Stimulated activated CD8-positive, alpha-beta memory T cell treated with anti-CD3 and anti-CD28 coated beads, Interleukin-12 subunit alpha, Interleukin-12 subunit beta, amount 100 ng/mL, for 1 hour (primary cell): ENCODE results near the gene NUMA1.

Source experiments
- DNase-seq: peaks from one replicate; pipeline ENCODE4 v3.0.0-alpha.2; 2020; ENCODE audit warnings: low read depth

The NUMA1 gene

DNA sequence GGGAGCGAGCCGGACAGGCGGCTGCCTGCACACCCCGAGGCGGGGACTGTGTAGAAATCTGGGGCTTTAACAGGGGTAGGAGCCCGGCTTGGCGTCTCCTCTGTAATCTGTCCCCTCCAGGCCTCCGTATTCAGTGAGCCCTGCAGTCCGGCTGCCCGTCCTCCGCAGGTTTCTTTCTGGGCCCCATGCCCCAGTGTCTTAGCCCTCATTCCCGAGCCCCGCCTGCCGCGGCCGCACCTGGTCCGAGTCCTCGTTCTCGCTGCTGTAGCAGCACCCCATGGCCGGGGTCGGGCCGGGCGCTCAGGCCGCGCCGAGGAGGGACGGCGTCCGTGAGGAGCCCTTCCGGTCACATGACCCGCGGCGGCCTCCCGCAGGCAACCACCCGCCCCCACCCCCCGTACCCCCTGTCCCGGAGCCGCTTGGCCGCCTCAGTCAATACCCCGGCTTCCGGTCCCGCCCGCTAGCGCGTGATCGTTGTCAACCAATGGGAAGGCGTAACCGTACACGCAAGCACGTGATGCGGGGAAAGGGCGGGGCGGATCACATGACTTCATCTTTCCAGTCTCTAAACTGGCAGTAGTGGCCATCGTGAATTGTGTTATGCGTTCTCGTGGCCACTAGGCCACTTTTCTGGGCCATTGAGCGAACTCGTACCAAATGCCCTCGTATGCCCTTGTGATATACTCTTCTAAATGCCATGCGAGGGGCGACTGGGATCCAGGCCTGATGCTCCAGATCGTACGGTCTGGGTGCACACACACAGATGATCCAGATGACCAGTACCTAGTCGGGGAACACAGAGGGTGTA lies 22.8 kb upstream of the NUMA1 start, which contains the start of gene LAMTOR1:
Gene LAMTOR1, minus strand, starts transcription at position 352 of the 808 bp plus-strand sequence. Its CDS starts 73 bp downstream, at position 279.
- peak; percentile 98 for DNase-seq

DNA sequence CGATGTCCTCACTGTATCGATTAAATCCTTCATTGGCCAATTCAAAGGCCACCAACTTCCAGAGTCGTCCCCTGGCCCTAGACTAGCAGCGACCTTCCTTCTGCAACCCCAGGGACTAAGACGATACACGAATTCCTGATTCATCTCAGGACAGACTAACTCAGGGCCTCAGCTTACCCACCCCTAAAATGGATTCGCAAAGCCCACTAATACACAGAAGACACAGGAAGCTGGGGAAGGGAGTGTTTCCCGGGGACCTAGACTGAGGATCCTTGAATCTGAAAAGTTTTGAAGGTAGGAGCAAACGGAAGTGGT lies 22.2 kb upstream of the NUMA1 start:
- no peak for DNase-seq

DNA sequence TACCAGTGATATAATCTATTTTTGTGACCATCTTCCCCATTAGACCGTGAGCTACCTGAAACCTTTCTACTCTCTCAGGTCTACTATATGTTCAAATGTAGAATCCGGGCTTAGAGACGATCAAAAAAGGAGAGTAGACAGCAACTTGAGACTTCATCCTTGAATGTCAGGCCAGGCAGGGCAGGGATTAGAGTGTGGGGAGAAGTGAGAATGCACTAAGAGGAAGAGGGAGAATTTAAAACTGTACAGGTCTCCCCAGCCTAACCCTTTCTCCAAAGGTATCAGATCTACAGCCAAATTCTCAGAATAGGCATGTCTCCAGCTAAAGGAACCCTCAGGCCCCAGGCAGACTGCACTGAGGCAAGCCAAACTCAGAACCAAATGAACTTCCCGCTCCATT lies 21.8 kb upstream of the NUMA1 start:
- DNase-seq, result no peak

DNA sequence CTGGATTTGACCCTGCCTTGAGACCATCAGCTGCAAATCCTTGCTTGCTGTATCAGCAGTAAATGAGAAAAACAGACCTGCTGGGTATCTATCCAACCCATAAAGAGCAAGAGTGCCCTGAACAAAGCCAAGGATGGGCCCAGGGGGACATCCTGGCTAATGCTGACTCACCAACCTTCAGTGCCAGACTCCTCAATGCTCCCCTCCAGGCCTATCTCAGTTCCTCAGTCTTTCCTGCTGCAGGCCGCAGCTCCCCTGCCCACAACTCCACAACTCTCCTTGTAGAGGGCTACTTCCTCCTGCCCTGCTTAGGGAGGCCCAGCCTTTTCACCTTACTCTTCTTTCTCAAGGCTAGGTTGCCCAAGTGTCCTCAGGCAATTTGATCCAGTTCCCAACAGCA lies 20.1 kb upstream of the NUMA1 start:
- DNase-seq, result no peak

DNA sequence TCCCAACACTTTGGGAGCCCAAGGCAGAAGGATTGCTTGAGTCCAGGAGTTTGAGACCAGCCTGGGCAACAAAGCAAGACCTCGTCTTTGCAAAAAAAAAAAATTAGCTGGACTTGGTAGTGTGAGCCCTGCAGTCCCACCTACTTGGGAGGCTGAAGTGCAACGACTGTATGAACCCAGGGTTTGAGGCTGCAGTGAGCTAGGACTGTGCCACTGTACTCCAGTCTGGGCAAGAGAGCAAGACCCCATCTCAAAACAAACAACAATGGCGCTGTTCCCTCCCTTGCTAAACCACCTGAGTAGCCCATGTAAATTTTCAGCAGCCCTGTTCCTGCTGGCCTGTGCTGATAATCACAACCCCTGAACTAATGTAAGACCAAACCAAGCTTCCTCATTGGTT lies 19.7 kb upstream of the NUMA1 start:
- no peak for DNase-seq

DNA sequence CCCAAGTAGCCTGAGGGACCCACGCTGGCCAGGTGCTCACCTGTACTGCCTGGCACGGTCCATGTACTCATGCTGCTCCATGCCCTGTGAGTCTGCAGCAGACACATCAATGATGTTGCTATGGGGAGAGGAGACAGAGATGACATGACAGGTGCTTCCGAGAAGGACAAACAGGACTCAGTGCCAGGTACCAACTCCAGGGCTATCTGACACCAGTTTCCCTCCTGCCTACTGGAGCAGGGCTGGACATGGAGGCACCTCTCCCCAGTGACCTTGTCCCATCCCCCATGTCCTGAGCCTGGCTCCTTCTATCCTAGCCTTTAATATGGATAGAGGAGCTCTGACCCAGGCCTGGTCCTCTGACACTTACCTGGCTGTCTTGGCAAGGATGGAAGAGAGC lies 18.4 kb upstream of the NUMA1 start:
- DNase-seq, result no peak

DNA sequence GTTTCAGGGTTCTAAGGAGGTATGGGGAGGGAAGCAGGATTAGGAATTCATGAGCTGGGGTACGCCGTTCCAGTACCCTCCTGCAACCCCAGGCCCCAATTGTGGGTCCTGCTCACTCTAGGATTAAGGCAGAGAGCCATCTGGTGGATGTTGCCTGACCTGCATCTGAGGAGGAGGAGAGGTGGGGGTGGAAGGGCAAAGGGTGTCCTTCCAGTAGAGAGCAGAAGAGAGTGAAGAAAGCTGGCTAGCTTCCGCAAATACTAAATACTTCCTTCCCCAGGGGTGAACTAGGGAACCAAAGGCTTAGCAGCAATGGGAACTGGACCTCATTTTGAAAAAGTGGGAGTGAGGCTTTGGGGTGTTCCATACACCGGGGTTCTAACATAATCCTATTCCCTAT lies 10.9 kb upstream of the NUMA1 start:
- peak; percentile 45 for DNase-seq

DNA sequence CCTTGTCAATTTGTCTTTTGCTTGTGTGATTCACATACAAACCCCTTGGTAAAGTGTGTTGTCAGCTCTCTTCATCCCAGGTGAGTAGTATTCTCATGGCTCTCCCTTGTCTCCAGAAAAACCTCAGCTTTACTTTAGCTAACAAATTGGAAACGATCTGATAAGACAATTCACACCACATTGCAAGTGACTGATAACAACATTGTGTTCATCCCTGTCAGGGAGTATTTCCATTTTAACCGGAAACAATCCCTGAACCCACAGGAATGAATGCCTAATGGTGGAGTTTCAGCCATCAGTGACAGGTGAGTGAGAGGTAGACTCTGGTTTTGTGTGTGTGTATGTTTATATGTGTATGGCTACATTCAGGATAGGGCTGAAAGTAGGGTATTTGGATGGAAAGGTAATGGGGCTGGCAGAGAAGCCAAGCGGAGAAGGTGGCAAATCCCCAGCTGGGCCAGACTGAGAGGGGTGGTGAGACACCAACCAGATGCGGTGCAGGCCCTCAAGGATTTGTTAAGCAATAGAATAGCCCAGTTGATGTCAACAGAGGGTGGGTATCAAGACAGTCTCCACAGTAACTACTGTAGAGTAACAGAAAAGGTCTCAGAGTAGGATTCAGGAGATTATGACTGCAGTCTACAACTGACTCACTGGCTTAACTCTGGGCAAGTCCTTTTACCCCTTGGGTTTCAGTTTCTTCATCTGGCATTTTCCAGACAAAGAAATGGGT lies 7.9 kb upstream of the NUMA1 start:
- no peak for DNase-seq

DNA sequence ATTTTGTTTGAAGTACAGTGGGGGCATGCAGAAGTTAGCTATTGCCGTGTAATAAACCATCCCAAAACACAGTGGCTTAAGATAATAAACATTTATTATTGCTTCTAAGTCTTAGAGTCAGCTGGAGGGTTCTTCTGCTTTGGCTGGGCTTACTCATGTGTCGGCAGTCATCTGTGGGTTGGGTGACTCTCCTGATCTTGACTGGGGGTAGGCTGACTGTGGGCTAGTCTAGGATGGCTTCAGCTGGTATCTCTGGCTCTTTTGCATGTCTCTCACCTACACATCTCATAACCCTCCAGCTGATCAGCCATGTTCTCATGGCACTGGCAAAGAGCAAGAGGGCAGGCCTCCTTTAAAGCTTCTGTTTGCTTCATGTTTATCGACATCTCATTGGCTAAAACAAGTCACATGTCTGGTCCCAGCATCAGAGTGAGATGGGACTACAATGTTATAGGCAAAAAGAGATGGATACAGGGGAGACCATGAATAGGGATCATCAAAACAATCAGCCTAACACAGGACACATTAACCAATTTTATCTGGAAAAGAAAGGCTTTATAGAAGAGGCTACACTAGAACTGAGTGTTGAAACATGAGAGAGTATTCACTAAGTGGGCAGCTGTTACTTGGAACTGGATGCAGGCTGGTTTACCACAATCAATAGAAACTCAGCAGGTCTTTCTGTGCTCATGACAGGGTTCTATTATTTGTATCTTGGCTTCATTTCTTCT lies 5.4 kb upstream of the NUMA1 start:
- DNase-seq, result no peak

DNA sequence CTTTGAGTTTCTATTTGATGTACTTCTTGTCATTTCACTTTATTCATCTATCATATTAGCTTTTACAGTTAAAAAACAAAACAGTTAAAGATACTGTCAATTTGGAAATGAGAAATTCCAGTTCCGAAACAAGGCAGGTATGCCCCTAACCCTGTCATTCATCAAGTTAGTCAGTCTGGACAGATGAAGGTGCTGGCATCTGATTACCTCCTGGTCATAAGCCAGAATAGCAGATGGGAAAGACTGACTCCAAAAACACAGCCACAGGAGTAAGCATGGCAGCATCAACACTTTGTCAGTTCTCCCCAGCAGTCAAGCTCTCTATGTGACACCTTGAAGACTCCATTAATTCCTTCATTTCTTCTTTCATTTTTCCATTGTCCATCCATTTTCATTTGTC lies 4.6 kb upstream of the NUMA1 start:
- DNase-seq, result no peak

DNA sequence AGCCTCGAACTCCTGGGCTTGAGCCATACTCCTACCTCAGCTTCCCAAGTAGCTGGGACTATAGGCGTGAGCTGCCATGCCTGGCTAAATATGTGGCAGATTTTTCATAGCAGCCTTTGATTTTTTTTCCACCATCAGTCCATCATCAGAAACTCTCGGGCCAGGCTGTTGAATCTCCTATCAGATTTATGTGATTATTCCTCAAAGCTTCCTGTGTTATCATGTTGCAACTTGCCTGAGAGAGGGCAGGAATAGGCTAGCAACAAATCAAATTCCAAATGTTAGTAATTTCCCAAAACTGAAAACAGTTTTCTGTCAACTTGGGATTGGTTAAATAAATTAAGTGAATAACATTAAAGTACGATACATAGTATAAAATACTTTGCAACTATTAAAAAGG lies 3.7 kb upstream of the NUMA1 start:
- DNase-seq, result no peak

DNA sequence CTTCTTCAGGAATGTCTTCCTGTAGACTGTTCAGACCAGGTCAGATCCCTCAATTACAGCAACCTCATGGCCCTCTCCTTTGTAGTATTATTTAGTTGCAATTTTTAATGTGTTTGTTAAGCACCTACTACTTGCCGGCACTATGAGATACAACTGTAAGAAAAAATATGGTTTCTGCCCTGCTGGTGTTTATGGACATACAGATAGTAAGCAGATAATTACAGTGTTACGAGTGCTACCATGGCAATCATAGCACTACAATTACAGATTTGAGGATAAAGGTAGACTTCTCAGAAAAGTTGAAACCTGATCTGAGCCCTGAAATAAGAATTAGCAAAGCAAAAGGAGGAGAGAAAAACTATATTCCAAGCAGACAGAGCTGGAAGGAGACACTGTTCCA lies 3.1 kb upstream of the NUMA1 start:
- DNase-seq, result no peak

DNA sequence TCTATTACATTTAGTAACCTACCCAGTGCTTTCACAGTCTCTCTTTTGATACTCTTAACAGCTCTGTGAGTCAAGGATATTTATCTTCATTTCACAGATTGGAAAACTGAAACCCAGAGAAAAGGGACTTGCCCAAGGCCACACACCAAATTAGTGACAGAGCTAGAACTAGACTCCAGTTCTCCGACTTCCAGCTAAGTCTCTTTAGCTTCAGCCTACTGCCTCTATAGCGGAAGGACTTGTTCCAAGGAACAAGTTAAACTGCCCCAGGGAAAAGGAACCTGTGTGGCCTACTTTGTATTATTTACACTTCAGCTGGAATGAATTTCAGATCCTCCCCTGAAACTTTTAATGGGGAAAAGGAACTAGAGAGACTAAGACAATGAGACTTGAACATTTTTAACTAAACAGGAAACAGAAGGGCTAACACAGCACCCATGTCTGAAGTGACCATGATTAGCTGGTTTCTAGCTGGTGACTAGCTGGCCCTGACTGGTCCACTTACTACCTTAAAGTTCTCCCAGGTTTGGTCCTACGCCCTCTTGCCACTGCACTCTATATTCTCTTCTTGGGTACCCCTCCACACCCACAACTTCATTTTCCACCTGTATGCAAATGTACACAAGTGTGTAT lies 1.6 kb upstream of the NUMA1 start:
- DNase-seq, result no peak

DNA sequence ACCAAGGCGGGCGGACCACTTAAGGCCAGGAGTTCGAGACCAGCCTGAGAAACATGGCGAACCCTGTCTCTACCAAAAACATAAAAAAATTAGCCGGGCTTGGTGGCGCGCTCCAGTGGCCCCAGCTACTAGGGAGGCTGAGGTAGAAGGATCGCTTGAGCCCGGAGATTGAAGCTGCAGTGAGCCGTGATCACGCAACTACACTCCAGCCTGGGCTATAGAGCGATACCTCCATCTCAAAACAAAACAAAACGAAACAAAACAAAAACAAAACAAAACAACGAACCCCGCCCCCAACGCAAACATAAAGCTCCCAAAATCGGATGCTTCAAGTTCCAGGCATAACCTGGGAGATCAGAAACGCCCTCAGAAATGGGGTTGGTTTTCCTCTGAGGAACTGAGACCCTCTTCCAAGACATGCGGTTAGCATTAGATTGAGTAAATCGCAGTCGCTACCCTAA lies 872 bp upstream of the NUMA1 start:
- no peak for DNase-seq

DNA sequence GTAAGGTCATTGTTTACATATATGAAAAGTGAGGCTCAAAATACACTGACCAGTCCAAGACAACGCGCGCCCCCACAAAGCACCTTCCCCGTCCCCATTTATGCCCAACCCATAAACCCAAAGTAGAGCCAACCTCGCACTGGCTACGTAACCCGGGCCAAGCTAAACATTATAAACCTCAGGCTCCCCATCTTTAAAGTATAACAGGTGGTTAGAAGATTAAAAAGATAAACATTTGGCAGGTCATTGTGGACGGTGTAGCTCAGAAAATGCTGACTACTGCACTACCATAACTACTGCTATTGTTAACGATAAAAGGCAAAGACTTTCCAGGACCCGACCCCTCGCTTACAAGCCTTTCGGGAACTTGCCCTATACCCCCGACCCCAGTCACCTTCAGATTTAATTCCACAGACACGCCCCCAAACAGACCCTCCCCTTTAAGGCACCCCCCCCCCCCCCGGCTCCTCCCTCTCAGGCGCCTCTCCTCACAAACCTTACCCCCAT lies 470 bp downstream of the NUMA1 start:
- DNase-seq, result no peak

DNA sequence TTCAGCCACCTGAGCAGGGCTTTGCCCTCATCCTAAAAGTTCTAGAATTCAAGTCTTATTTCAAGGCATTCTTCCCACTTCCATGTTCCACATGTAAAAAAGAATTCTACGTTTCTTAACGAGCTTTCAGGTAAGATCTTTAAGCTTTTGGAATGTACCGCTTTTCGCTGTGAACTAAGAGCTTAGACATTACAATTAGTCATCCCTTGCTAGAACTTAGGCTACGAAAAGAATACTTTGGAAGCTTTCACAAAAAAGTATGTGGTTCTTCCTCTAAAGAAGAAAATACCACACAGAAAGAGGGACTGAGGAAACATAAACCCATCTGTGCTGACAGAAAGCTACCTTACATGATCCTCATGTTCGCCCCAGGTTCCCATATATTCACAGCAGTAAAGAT lies 1.9 kb downstream of the NUMA1 start:
- no peak for DNase-seq

DNA sequence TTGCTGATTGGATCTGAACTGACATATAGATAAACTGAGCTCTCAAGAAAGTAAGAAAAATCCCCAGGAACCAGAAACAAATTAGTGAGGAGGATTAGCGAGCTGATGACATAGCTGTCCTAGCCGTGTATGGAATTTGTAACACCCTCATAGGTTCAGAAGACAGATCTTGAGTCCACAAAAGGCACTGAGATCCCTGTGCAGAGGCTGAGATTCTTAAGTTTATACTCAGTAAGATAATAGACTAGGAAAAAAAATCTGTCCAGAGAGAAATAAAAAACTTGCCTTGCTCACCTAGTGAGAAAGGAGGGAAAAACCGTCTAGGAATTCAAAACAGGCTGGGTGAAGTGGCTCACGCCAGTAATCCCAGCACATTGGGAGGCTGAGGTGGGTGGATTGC lies 4.6 kb downstream of the NUMA1 start:
- DNase-seq, result no peak

DNA sequence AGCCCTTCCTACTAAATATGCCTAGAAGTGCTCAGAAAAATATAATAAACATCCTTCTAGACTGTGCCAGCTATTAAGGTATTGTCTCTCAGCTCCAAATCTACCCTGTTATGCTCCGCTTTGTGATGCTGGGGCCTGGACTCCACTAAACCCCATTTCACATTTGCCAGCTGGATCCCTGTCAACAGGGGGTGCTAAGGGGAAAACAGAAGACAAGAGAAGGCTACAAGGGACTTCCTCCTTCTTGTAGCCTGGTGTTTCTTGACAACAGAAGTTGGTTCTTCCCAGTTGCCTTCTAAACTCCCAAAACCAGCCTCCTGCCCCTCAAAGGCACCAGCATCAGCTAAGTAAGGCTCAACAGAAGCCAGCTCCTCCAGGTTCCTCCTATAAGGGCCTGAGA lies 5.2 kb downstream of the NUMA1 start:
- DNase-seq, result no peak

DNA sequence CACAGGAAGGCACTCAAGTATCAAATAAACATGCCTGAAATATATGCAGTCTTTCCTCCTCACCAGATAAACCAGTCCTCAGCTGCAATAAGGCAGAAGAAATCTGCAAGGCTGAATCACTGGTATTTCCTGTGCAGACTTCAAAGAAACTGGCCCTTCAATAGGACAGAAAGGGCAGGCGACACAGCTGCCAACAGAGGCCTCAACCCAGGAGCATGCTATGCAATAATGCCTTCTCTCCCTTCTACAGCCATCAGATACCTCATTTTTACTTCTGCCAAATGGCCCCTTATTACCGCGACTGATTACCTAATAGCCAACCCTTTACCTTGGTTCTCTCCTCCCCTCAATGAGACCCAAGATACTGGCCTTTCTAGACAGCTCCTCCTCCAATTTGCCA lies 8.0 kb downstream of the NUMA1 start:
- no peak for DNase-seq

DNA sequence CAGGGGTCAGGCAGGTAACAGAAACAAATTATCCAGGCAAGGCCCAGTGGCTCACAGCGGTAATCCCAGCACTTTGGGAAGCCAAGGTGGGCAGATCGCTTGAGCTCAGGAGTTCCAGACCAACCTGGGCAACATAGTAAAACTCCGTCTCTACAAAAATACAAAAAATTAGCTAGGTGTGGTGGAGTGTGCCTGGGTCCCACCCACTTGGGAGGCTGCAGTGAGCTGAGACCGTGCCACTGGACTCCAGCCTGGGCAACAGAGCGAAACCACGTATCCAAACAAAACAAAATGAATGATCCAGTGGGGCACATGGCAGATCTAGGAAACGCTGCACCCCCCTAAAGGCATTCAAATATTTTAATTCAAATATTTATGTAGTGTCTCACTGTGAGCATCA lies 9.9 kb downstream of the NUMA1 start:
- no peak for DNase-seq

DNA sequence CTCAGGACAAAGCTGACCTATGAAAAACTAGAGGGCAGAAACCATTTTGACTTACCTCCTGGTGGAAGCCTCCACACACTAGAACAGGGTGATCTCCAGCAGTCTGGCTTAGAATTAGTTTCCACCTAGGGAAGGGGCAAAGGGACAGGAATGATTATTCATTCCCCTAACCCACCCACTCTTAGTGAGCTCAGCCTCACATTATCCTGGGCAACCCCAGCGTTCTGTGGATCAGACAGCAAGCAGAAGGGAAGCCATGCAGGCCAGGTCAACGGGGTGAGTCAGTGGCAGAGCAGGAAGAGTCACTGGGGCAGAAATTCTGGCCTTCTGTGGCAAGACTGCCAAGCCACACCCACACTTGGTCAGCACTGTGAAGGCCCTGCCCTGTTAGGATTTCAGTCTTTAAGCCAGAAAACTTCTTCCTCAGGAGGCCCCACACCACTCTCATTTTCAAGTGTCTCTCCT lies 10.5 kb downstream of the NUMA1 start:
- DNase-seq, result no peak

DNA sequence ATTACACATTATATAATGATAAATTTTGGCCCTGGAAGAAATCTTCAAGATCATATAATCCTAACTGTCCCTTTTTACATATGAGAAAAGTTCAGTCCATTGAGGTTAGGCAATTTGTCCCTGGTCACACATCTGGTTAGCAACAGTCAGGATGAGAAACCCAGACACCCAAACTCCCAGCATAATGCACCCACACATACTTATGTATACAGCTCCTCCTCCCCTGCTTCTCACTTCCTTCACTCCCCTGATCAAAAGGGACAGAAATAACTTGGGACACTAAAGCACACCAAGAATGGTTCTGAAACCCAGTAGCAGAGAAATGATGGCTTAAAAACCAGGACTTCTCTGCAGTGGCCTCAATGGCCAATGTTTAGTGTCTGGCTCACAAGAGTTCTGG lies 11.1 kb downstream of the NUMA1 start:
- no peak for DNase-seq
